Measurements from ENCODE around the gene AGAP2.
A peak's percentile ranks its signal among the peaks of the same experiment; 100 is the strongest.

The AGAP2 gene

GRCh38 chr12:57753756-57754337 lies 15.3 kb upstream of the AGAP2 start:
- DNase-seq = no peak

DNA sequence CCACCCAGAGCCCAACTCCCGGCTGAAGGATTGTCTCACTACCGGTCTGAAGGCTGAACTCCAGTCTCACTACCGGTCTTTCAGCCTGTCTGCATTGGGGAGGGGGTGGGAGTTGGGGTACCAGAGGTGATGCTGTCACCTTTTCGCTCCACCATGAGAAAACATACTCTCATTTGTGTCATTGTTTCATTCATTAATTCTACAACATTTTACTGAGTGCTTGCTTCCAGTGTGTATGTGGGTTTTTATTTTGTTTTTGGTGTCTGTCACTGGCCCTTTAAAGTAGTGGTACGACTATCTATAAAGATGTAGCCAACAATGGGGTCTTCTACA lies 14.1 kb upstream of the AGAP2 start:
- no peak for DNase-seq

DNA sequence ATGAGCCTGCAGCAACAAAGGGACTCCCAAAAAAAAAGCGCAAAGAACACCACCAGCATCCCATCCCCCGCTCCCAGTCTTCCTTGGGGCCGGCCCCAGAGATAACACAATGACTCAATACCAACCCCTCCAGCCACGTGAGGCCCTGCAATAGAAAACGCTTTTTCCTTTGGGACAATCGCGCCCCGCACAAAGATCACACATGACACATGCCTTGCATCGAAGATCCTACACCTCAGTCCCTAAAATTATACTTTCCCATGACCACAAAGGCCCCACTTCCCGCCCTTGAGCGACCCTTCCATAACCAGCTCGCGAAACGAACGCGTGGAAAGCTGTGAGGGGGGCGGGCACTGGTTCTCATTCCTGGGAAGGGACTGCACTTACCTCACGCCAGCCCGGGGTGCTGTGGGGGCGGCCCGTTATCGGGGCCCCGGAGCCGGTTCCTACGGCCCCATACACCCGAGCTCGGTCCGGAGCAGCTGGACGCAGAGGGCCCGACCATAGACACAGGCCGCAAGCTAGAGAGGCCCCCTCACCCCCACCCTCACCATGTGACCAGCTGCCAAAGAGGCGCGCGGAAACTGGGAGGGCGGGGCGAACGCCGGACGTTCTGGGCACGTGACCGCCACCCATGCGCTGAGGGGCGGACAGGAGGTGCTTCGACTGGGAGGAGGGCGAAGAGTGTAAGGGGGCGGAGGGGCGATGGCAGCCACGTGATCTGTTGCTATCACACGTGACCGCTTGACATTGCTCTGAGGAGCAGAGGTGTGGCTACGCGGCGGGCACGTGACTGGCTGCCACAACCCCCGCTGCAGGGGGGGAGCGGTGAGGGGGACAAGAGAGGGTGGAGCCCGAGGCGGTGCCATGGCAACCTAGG lies 13.5 kb upstream of the AGAP2 start, which contains the start of gene CDK4:
Gene CDK4 (minus strand): TSS at position 523 of the 880 bp plus-strand sequence. CDS start 593 bp downstream, outside the sequence.
- DNase-seq = peak; percentile 98 to 100 (median 99)

DNA sequence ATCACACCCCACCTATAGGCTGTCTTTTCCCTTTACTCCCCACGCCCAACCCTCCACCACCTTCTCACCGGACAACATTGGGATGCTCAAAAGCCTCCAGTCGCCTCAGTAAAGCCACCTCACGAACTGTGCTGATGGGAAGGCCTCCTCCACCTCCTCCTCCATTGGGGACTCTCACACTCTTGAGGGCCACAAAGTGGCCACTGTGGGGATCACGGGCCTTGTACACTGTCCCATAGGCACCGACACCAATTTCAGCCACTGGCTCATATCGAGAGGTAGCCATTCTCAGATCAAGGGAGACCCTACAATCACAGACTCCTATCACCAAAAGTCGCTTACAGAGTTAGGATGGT lies 12.9 kb upstream of the AGAP2 start:
- DNase-seq = no peak

GRCh38 chr12:57750561-57751431 lies 12.3 kb upstream of the AGAP2 start:
- DNase-seq = no peak

DNA sequence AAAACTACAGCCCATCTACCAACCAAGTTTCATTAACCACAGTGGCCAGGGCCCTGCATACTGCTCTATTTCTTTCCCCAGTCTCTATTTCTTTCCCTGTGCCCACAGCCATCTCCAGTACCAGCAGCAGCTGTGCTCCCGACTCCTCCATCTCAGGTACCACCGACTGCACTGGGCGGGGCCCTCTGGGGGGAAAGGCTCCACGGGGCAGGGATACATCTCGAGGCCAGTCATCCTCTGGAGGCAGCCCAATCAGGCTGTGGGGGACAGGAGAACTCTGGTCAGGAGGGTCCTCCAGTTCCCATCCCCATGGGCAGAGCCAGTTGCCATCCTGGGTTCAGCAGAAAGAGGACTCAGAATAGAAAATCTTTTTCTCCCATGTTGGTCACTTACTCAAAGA lies 10.5 kb upstream of the AGAP2 start:
- DNase-seq = no peak

DNA sequence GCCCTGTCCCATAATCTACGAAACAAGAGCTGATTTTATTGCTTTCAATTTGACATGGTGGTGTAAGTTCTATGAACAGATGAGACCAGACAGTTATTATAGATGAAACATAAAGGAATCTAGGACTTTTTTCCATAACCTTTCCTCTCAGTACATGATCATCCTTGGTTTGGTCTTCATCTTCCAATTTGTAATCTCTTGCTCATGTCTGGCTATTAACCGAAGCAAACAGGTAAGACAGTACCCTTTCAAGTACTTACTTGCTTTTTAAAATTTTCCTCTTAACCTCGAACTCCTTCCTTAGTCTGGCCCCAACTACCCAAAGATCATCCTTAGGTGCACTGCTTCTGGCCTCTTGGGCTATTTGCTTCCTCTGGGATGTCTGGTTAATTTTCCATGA lies 7.5 kb upstream of the AGAP2 start:
- no peak for DNase-seq

DNA sequence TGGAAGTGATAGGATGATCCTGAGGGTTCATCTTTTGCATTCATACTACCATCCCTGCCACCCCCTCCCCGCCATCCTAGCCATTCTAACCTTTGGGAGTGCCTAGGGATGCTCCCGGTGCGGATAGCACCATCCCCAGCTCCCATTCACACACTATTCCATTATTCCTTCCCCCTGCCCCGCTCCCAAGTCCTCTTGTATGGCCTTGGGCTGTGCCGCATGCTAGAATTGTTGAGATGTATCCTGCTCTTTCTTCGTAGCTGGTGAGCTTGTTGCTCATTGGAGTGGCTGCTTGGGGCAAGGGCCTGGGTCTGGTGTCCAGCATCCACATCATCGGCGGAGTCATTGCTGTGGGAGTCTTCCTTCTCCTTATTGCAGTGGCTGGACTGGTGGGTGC lies 6.9 kb upstream of the AGAP2 start:
- DNase-seq = peak in 2 of 14 donors; percentile 42 to 47

DNA sequence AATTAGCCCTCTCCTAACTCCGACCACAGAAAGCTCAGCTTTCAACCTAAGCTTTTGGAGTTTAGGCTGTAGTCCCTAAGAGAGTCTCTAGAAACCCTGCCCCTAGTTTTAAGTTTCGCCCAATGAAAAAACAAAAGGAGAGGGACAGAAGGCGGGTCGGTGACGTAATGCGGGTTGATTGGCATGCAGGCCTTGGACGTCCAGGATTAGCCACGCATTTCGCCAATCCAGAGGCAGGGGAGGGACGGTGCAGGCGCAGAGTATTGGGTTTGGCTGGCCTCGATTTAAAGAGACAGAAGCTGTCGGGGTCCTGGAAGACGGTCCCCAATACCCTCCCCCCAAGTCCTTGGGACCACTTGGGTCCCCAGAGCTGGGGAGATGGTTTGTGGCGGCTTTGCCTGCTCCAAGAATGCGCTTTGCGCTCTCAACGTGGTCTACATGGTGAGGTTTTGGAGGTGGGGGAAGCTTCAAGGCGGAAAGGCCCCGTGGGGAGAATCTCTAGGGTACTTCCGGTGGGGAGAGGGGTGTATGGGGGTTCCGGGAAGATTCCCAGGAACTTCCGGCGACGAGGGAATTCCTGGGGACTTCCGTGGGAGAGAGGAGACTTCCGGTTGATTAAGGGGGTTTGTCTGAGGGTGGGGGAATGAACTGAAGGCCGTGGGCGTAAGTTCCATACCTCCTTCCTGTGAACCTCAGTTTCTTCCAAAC lies 6.4 kb upstream of the AGAP2 start, which contains the start of gene TSPAN31:
Gene TSPAN31 (plus strand): TSS at position 263 of the 708 bp plus-strand sequence. CDS start 116 bp downstream, at position 379.
- DNase-seq = peak; percentile 49 to 98 (median 89)

DNA sequence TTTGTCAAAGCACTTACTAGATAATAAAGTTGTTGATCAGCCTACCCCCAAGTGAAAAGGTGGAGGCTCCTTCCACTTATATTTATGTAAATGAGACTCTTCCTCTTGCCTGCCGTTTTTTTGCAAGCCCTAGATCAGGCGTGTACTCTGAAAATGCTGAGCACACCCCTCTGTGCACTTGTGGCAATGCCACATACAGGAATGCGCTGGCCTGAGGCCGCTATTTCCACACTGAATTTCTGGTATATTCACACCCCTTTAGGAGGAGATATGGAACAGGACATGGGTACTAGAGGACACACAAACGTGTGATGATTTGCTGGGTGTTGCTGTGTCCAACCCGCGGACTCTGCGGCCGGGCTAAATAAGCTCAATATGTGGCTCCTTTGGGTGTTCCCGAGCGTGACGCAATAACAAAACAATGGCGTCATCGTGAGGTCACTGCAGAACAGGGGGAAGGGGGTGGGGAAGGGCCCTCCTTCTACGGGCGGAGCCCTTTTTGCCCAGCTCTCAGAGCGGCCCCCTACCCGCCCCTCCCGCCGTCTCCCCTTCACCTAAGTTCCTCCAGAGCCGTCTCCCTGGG lies 5.7 kb upstream of the AGAP2 start:
- DNase-seq = peak in 2 of 14 donors; percentile 76 to 84

DNA sequence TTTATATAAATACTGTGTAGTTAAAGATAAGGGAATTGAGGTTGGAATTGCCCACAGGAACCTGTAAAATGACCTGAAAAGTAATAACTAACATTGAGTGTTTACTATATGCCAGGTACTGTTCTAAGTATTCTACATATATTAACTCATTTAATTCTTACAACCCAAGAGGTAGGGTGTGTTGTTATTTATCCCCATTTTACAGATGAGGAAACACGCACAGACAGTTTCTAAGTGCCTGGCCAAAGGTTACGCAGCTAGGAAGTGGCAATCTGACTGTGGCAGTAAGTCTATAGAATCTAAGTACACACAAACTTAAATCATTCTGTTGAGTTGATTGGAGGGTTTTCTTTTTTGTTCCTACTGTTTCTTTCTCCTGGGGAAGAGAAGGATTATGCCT lies 5.2 kb upstream of the AGAP2 start:
- DNase-seq = no peak

DNA sequence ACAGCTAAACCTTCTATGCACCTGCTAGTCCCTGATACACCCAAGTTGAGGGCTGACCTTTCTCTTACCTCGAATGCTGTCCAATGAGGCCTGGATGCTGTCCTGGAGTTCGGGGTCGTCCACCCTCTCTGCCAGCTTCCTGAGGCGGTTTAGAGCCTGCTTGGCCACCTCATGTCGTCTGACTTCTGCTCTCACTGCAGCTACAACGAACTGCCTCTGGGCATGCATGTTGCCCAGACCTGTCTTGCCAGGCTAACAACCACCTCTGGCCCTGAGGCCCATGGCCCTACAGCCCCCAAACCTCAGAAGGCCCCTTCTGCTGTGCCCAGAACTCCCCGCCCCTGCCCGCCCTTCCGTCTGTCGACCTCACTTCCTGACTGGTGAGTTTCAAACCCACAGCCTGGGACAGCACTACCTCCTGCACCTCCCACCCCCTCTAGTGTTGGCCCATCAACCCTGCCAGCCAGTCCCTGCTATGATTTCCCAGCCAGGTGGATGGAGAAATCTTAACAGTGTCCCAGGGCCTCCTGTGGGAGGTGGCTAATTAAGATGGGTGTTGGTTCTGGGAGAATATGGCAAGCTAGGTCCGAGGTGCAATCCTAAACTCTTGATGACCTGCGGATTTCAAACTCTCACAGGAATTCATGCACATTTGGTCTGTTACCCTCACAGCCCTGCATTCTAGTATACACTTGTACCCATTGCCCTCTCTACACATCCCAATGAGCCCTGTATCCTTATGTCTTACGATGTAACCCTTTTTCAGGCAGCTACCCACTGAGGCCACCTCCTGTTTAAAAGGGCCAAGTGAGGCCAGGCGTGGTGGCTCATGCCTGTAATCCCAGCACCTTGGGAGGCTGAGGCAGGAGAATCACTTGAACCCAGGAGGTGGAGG lies 3.5 kb upstream of the AGAP2 start:
- DNase-seq = no peak

GRCh38 chr12:57741413-57741789 lies 2.9 kb upstream of the AGAP2 start:
- DNase-seq = no peak

- DNase-seq = no peak
Observed at GRCh38 chr12:57740656-57741412, 2.3 kb upstream of the AGAP2 start.

DNA sequence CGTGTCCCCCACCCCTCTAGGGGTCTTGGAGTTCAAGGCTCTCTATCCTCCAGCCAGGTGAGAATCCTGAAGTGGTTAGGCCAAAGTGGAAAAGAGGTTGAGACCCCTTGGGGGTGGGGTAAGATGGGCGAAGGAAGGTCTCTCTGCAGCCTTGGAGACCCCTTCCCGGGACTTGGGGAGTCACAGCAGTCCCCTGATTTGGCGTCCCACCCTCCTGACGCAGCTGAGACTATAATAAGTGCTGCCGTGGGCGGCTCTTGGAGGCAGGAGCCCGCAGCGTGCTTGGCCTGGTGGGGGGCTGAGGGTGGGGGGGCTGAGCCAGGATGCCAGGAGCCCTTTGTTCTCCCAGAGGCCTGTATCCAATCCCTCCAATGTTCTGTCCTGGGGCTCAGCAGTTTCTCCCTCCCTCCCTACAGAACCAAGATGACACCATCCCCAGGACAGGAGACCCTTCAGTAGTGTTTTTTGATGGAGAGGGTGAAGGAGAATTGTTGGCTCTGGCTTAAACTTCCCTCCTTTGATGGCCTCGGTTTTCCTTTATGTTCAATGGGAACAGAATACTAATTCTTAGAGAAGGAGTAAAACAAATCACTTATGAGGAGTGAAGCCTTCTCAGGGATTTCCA lies 1.5 kb upstream of the AGAP2 start:
- no peak for DNase-seq

- no peak for DNase-seq
Observed at GRCh38 chr12:57739387-57739786, 845 bp upstream of the AGAP2 start.

DNA sequence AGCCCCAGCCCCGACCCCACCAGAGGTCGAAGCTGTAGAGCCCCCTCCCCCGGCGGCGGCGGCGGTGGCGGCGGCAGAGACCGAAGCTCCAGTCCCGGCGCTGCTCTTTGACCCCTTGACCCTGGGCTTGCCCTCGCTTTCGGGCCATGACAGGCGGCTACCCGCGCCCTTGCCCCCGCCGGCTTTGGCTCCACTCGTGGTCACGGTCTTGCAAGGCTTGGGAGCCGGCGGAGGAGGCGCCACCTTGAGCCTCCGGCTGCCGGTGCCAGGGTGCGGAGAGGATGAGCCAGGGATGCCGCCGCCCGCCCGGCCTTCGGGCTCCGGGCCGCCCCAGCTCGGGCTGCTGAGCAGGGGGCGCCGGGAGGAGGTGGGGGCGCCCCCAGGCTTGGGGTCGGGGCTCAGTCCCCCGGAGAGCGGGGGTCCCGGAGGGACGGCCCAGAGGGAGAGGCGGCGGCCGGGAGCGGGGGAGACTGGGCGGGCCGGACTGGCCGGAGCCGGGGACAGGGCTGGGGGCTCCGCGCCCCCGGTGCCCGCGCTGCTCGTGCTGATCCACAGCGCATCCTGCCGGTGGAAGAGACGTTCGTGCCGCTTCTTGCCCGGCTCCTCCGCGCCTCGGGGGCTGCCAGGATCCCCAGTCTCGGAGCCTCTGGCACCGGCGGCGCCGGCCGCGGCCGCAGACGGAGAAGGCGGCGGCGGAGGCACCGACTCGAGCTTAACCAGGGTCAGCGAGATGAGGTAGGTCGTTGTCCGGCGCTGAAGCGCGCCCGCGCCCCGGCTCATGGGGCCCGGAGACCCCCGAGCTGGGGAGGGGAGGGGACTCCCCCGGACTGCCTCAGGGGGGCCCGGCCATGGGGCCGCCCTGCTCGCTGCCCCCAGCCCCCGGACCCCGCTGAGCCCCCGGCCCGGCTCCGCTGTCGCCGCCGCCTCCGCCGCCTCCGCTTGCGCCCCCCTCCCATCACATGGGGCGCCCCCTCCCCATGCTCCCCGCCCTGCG lies 778 bp downstream of the AGAP2 start:
- DNase-seq = no peak

DNA sequence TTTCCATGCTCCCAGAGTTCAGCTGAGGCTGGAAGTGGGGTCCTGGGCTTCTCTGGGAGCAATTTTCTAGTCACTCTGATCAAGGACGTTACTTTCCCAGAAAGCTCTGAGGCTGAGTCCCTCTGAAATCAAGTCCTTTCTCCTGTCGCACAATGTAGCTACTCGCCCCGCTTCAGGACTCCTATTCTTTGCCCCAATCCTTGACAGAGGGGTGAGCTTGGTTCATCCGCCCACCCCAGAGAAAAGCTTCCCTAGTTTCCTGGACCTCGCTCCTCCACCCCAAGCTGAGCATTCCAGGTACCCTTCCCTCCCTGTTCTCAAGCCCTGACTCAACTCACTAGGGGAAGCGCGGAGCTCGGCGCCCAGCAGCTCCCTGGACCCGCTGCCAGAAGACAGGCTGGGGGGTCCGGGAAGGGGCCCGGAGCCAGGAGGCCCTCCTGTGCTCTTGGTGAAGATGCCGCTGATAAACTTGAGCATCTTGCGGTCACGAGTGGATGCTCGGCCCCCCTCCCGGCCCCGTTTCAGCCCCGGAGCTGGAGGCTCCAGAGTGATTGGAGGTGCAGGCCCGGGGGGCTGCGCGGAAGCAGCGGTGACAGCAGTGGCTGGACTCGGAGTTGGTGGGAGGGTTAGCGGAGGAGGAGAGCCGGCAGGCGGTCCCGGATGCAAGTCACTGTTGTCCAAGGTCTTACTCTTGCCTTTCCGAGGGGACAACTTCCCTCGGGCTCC lies 1.6 kb downstream of the AGAP2 start:
- peak in 1 of 14 donors; percentile 57 for DNase-seq

All from C1 segment of cervical spinal cord (tissue), 14 donors.